Measurements from ENCODE around the gene SRGN. TPM values are rescaled to one million over a fixed set of nuclear protein-coding genes. Genes with fewer than 3 reads are reported as not detected.
"Not testable (repeated sequence)": the region's sequence is repeated elsewhere in the genome, so short reads cannot be mapped to it uniquely, and the experiment has no call there.

The SRGN gene
- total and polyA plus RNA-seq, 4 donors, result 121 to 230 (median 172) TPM

GRCh38 chr10:69124563-69125268, 36.8 kb downstream of the SRGN start:
- intact Hi-C loops (cut with DNase I), result loop anchor here in 1 of 2 donors (10.0 kb wide), 1 partner anchor 60 kb away; the partner anchor contains the start of gene SUPV3L1
- peak overlapping the region; percentile 62 to 70 for H3K4me3 ChIP-seq (ENCODE audit: low read length in 2 of 2)
- DNase-seq (peak in 1 of 2 donors; percentile 67), ATAC-seq (ENCODE audit: low FRiP score) (peak; percentile 13)
- peak overlapping the region; percentile 68 to 80 for H3K27ac ChIP-seq (ENCODE audit: low read depth in 1 of 2, low read length in 2 of 2)
- H3K27me3 ChIP-seq (ENCODE audit: control insufficient read depth in 1 of 2, insufficient read depth in 2 of 2, low read length in 1 of 2), result no peaks in the 10 kb centered on the region
- no peaks in the 10 kb centered on the region for H3K4me1 ChIP-seq (ENCODE audit: control insufficient read depth in 1 of 2, insufficient read depth in 2 of 2, low read length in 2 of 2)
- H3K36me3 ChIP-seq (ENCODE audit: control insufficient read depth in 1 of 2, insufficient read depth in 2 of 2, low read length in 1 of 2), result no peaks in the 10 kb centered on the region
- 1% methylated on average over 26 of the region's 26 CpGs for WGBS, 2 donors
- no peaks in the 10 kb centered on the region for H3K9me3 ChIP-seq (ENCODE audit: control insufficient read depth, low read length)

- ATAC-seq (ENCODE audit: low FRiP score) (no peak), DNase-seq (no peak)
- Histone ChIP-seq H3K9me3 (ENCODE audit: control insufficient read depth, low read length) (no peaks in the 10 kb centered on the region), H3K4me1 (ENCODE audit: control insufficient read depth in 1 of 2, insufficient read depth in 2 of 2, low read length in 2 of 2) (no peaks in the 10 kb centered on the region), H3K36me3 (ENCODE audit: control insufficient read depth in 1 of 2, insufficient read depth in 2 of 2, low read length in 1 of 2) (no peaks in the 10 kb centered on the region), H3K27me3 (ENCODE audit: control insufficient read depth in 1 of 2, insufficient read depth in 2 of 2, low read length in 1 of 2) (no peaks in the 10 kb centered on the region), H3K4me3 (ENCODE audit: low read length in 2 of 2) (no peak overlapping the region), H3K27ac (ENCODE audit: low read depth in 1 of 2, low read length in 2 of 2) (no peak overlapping the region)
- intact Hi-C loops (cut with DNase I), result loop anchor here in 1 of 2 donors (10.0 kb wide), 1 partner anchor 59 kb away; the partner anchor contains the start of gene SUPV3L1
- 65 to 69% methylated on average over 1 of the region's 1 CpG for WGBS, 2 donors
Observed at GRCh38 chr10:69125554-69125953, 37.7 kb downstream of the SRGN start.

GRCh38 chr10:69130251-69130650, 42.3 kb downstream of the SRGN start:
- Histone ChIP-seq H3K27ac (ENCODE audit: low read depth in 1 of 2, low read length in 2 of 2) (no peak overlapping the region), H3K4me1 (ENCODE audit: control insufficient read depth in 1 of 2, insufficient read depth in 2 of 2, low read length in 2 of 2) (no peaks in the 10 kb centered on the region), H3K27me3 (ENCODE audit: control insufficient read depth in 1 of 2, insufficient read depth in 2 of 2, low read length in 1 of 2) (no peaks in the 10 kb centered on the region), H3K4me3 (ENCODE audit: low read length in 2 of 2) (no peak overlapping the region), H3K36me3 (ENCODE audit: control insufficient read depth in 1 of 2, insufficient read depth in 2 of 2, low read length in 1 of 2) (no peaks in the 10 kb centered on the region), H3K9me3 (ENCODE audit: control insufficient read depth, low read length) (no peaks in the 10 kb centered on the region)
- 24 to 35% methylated on average over 2 of the region's 2 CpGs for WGBS, 2 donors
- ATAC-seq (ENCODE audit: low FRiP score), result no peak
- DNase-seq, result no peak
- intact Hi-C loops (cut with DNase I), result no loop called here

- WGBS, 2 donors, result 86 to 91% methylated on average over 2 of the region's 2 CpGs
- Histone ChIP-seq H3K4me1 (ENCODE audit: control insufficient read depth in 1 of 2, insufficient read depth in 2 of 2, low read length in 2 of 2) (no peaks in the 10 kb centered on the region), H3K4me3 (ENCODE audit: low read length in 2 of 2) (no peak overlapping the region), H3K27me3 (ENCODE audit: control insufficient read depth in 1 of 2, insufficient read depth in 2 of 2, low read length in 1 of 2) (no peaks in the 10 kb centered on the region), H3K36me3 (ENCODE audit: control insufficient read depth in 1 of 2, insufficient read depth in 2 of 2, low read length in 1 of 2) (no peaks in the 10 kb centered on the region), H3K9me3 (ENCODE audit: control insufficient read depth, low read length) (no peaks in the 10 kb centered on the region), H3K27ac (ENCODE audit: low read depth in 1 of 2, low read length in 2 of 2) (no peak overlapping the region)
- ATAC-seq (ENCODE audit: low FRiP score) (no peak), DNase-seq (no peak)
- intact Hi-C loops (cut with DNase I), result no loop called here
Observed at GRCh38 chr10:69139961-69140360, 52.1 kb downstream of the SRGN start.

- ATAC-seq (ENCODE audit: low FRiP score) (no peak), DNase-seq (no peak)
- H3K27me3 ChIP-seq (ENCODE audit: control insufficient read depth in 1 of 2, insufficient read depth in 2 of 2, low read length in 1 of 2), result no peaks in the 10 kb centered on the region
- intact Hi-C loops (cut with DNase I), result no loop called here
- no peaks in the 10 kb centered on the region for H3K4me1 ChIP-seq (ENCODE audit: control insufficient read depth in 1 of 2, insufficient read depth in 2 of 2, low read length in 2 of 2)
- no peak overlapping the region for H3K4me3 ChIP-seq (ENCODE audit: low read length in 2 of 2)
- no peak overlapping the region for H3K27ac ChIP-seq (ENCODE audit: low read depth in 1 of 2, low read length in 2 of 2)
- H3K9me3 ChIP-seq (ENCODE audit: control insufficient read depth, low read length), result no peaks in the 10 kb centered on the region
- H3K36me3 ChIP-seq (ENCODE audit: control insufficient read depth in 1 of 2, insufficient read depth in 2 of 2, low read length in 1 of 2), result no peaks in the 10 kb centered on the region
- 71 to 77% methylated on average over 1 of the region's 1 CpG for WGBS, 2 donors
Observed at GRCh38 chr10:69141304-69141703, 53.4 kb downstream of the SRGN start.

- intact Hi-C loops (cut with DNase I); H3K4me1 ChIP-seq (ENCODE audit: control insufficient read depth in 1 of 2, insufficient read depth in 2 of 2, low read length in 2 of 2); H3K9me3 ChIP-seq (ENCODE audit: control insufficient read depth, low read length); DNase-seq; H3K36me3 ChIP-seq (ENCODE audit: control insufficient read depth in 1 of 2, insufficient read depth in 2 of 2, low read length in 1 of 2); H3K27ac ChIP-seq (ENCODE audit: low read depth in 1 of 2, low read length in 2 of 2); H3K27me3 ChIP-seq (ENCODE audit: control insufficient read depth in 1 of 2, insufficient read depth in 2 of 2, low read length in 1 of 2); H3K4me3 ChIP-seq (ENCODE audit: low read length in 2 of 2); ATAC-seq (ENCODE audit: low FRiP score): not testable (repeated sequence)
- WGBS, 2 donors, result 98 to 99% methylated on average over 2 to 3 of the region's 3 CpGs
Observed at GRCh38 chr10:69142074-69142473, 54.2 kb downstream of the SRGN start.

GRCh38 chr10:69142983-69143382, 55.1 kb downstream of the SRGN start:
- no peaks in the 10 kb centered on the region for H3K27me3 ChIP-seq (ENCODE audit: control insufficient read depth in 1 of 2, insufficient read depth in 2 of 2, low read length in 1 of 2)
- H3K4me1 ChIP-seq (ENCODE audit: control insufficient read depth in 1 of 2, insufficient read depth in 2 of 2, low read length in 2 of 2), result no peaks in the 10 kb centered on the region
- no peak for DNase-seq
- no peaks in the 10 kb centered on the region for H3K36me3 ChIP-seq (ENCODE audit: control insufficient read depth in 1 of 2, insufficient read depth in 2 of 2, low read length in 1 of 2)
- no peak for ATAC-seq (ENCODE audit: low FRiP score)
- H3K27ac ChIP-seq (ENCODE audit: low read depth in 1 of 2, low read length in 2 of 2), result no peak overlapping the region
- no peak overlapping the region for H3K4me3 ChIP-seq (ENCODE audit: low read length in 2 of 2)
- intact Hi-C loops (cut with DNase I), result no loop called here
- no peaks in the 10 kb centered on the region for H3K9me3 ChIP-seq (ENCODE audit: control insufficient read depth, low read length)
- WGBS, 2 donors, result 61 to 64% methylated on average over 3 of the region's 3 CpGs

GRCh38 chr10:69145329-69145728, 57.4 kb downstream of the SRGN start:
- intact Hi-C loops (cut with DNase I), result no loop called here
- 86 to 92% methylated on average over 1 of the region's 1 CpG for WGBS, 2 donors
- no peak for DNase-seq
- H3K9me3 ChIP-seq (ENCODE audit: control insufficient read depth, low read length), result no peaks in the 10 kb centered on the region
- H3K4me3 ChIP-seq (ENCODE audit: low read length in 2 of 2), result no peak overlapping the region
- no peaks in the 10 kb centered on the region for H3K36me3 ChIP-seq (ENCODE audit: control insufficient read depth in 1 of 2, insufficient read depth in 2 of 2, low read length in 1 of 2)
- no peak for ATAC-seq (ENCODE audit: low FRiP score)
- H3K4me1 ChIP-seq (ENCODE audit: control insufficient read depth in 1 of 2, insufficient read depth in 2 of 2, low read length in 2 of 2), result no peaks in the 10 kb centered on the region
- no peaks in the 10 kb centered on the region for H3K27me3 ChIP-seq (ENCODE audit: control insufficient read depth in 1 of 2, insufficient read depth in 2 of 2, low read length in 1 of 2)
- H3K27ac ChIP-seq (ENCODE audit: low read depth in 1 of 2, low read length in 2 of 2), result no peak overlapping the region

- DNase-seq (no peak), ATAC-seq (ENCODE audit: low FRiP score) (no peak)
- Histone ChIP-seq H3K27ac (ENCODE audit: low read depth in 1 of 2, low read length in 2 of 2) (no peak overlapping the region), H3K27me3 (ENCODE audit: control insufficient read depth in 1 of 2, insufficient read depth in 2 of 2, low read length in 1 of 2) (no peaks in the 10 kb centered on the region), H3K4me3 (ENCODE audit: low read length in 2 of 2) (no peak overlapping the region), H3K4me1 (ENCODE audit: control insufficient read depth in 1 of 2, insufficient read depth in 2 of 2, low read length in 2 of 2) (no peaks in the 10 kb centered on the region), H3K9me3 (ENCODE audit: control insufficient read depth, low read length) (no peaks in the 10 kb centered on the region), H3K36me3 (ENCODE audit: control insufficient read depth in 1 of 2, insufficient read depth in 2 of 2, low read length in 1 of 2) (no peaks in the 10 kb centered on the region)
- WGBS, 2 donors, result 96 to 97% methylated on average over 8 of the region's 8 CpGs
- intact Hi-C loops (cut with DNase I), result no loop called here
Observed at GRCh38 chr10:69145864-69146263, 58.0 kb downstream of the SRGN start.
